ENCODE results near the gene SYNGR1. TPM values are rescaled to one million over a fixed set of nuclear protein-coding genes. Genes with fewer than 3 reads are reported as not detected.

The SYNGR1 gene
- total and polyA plus RNA-seq, 2 experiments from 2014 or later: 30.9 to 37.0 TPM

GRCh38 chr22:39365492-39365780 lies 15.6 kb downstream of the SYNGR1 start (continued):
- TF ChIP-seq REST (IDR thresholded peaks at IDR 0.05; ENCODE audit: unreplicated experiment): no peak
- TF ChIP-seq EZH2phosphoT487 (IDR thresholded peaks at IDR 0.05; ENCODE audit: unreplicated experiment): no peak
- TF ChIP-seq CREB1 (CRISPR knock-in tag; IDR thresholded peaks at IDR 0.05; ENCODE audit: low read depth): no peak

GRCh38 chr22:39367035-39367434 lies 17.2 kb downstream of the SYNGR1 start:
- ATAC-seq (no peak), DNase-seq (ENCODE audit: low spot score) (no peak)
- H3K27me3 Mint-ChIP-seq (ENCODE audit: insufficient read depth, low read depth, poor library complexity): peaks cover 11% of the 10 kb centered on the region
- H3F3A ChIP-seq (replicated peaks; ENCODE audit: low read depth): no peaks in the 10 kb centered on the region
- TF ChIP-seq JUNB (IDR thresholded peaks at IDR 0.05; ENCODE audit: unreplicated experiment) (no peak), EZH2 (IDR thresholded peaks at IDR 0.05; ENCODE audit: low read depth, unreplicated experiment) (no peak)
- H3K4me1 ChIP-seq (ENCODE audit: insufficient read depth): peaks cover 10% of the 10 kb centered on the region
- H3K27me3 ChIP-seq (ENCODE audit: insufficient read depth): no peaks in the 10 kb centered on the region
- H3K27ac Mint-ChIP-seq: no peak overlapping the region
- no peak overlapping the region for H2AFZ ChIP-seq
- no peak overlapping the region for H3K4me2 ChIP-seq
- H3K36me3 Mint-ChIP-seq (ENCODE audit: low read depth): peaks cover 2% of the 10 kb centered on the region
- no peaks in the 10 kb centered on the region; the same call in 1 of the 2 replicates for H4K20me1 ChIP-seq (replicated peaks; ENCODE audit: insufficient read depth)
- no peak overlapping the region for H3K4me3 Mint-ChIP-seq
- no peaks in the 10 kb centered on the region for H3K36me3 ChIP-seq (ENCODE audit: insufficient read depth)
- H3K9me3 Mint-ChIP-seq: peaks cover 3% of the 10 kb centered on the region; the same call in 1 of the 3 replicates
- H3K4me3 ChIP-seq: no peak overlapping the region
- H3K27ac ChIP-seq (ENCODE audit: low read depth): no peak overlapping the region
- H3K9me2 ChIP-seq (ENCODE audit: insufficient read depth): no peaks in the 10 kb centered on the region
- H3K79me2 ChIP-seq (replicated peaks; ENCODE audit: insufficient read depth): peaks cover 4% of the 10 kb centered on the region; the same call in 1 of the 2 replicates
- peaks cover 34% of the 10 kb centered on the region for H3K4me1 Mint-ChIP-seq

- Histone ChIP-seq H3K36me3 (ENCODE audit: insufficient read depth) (no peaks in the 10 kb centered on the region), H3K4me1 (ENCODE audit: insufficient read depth) (no peaks in the 10 kb centered on the region), H3K4me2 (no peak overlapping the region), H3K79me2 (replicated peaks; ENCODE audit: insufficient read depth) (peaks cover 4% of the 10 kb centered on the region; the same call in 1 of the 2 replicates), H2AFZ (no peak overlapping the region), H3K27ac (ENCODE audit: low read depth) (no peak overlapping the region), H3F3A (replicated peaks; ENCODE audit: low read depth) (no peaks in the 10 kb centered on the region), H3K27me3 (ENCODE audit: insufficient read depth) (no peaks in the 10 kb centered on the region), H3K9me2 (ENCODE audit: insufficient read depth) (no peaks in the 10 kb centered on the region), H4K20me1 (replicated peaks; ENCODE audit: insufficient read depth) (no peaks in the 10 kb centered on the region; the same call in 1 of the 2 replicates), H3K4me3 (no peak overlapping the region)
- no peak for TF ChIP-seq ZNF114 (CRISPR knock-in tag; IDR thresholded peaks at IDR 0.05)
- no peak for TF ChIP-seq EZH2phosphoT487 (IDR thresholded peaks at IDR 0.05; ENCODE audit: unreplicated experiment)
- peaks cover 6% of the 10 kb centered on the region for H3K27me3 Mint-ChIP-seq (ENCODE audit: insufficient read depth, low read depth, poor library complexity)
- H3K4me3 Mint-ChIP-seq: no peak overlapping the region
- ATAC-seq: no peak
- H3K27ac Mint-ChIP-seq: no peak overlapping the region
- H3K36me3 Mint-ChIP-seq (ENCODE audit: low read depth): peaks cover 6% of the 10 kb centered on the region; the same call in 2 of the 3 replicates
- H3K4me1 Mint-ChIP-seq: peaks cover 22% of the 10 kb centered on the region
- peaks cover 6% of the 10 kb centered on the region; the same call in 1 of the 3 replicates for H3K9me3 Mint-ChIP-seq
- no peak for DNase-seq (ENCODE audit: low spot score)
Measured at GRCh38 chr22:39368461-39368911, 18.7 kb downstream of the SYNGR1 start.
